Measurements from ENCODE around the gene F11. TPM values are rescaled to one million over a fixed set of nuclear protein-coding genes. Genes with fewer than 3 reads are reported as not detected.

F11 gene
- total RNA-seq = not detected in 2 replicates

GRCh38 chr4:186265683-186266652 lies at the start of gene F11:
Gene F11 (plus strand): TSS chr4:186266189. CDS start chr4:186267137, 948 bp downstream.

GRCh38 chr4:186227221-186227620 lies 38.8 kb upstream of the F11 start, which contains the start of gene KLKB1:
Gene KLKB1 (plus strand): TSS chr4:186227507. CDS start chr4:186228196, 689 bp downstream.

Other genes with a start within 250 kb of the F11 start
- gene TLR3, start 197.0 kb upstream of the F11 start, total RNA-seq = 3.6 and 6.2 TPM in 2 replicates
- 5.0 and 6.0 TPM in 2 replicates for gene FAM149A, start 161.5 kb upstream of the F11 start, total RNA-seq
- gene CYP4V2, start 74.6 kb upstream of the F11 start, total RNA-seq = 26.7 and 29.5 TPM in 2 replicates
- 3.1 and 6.0 TPM in 2 replicates for gene KLKB1, start 38.7 kb upstream of the F11 start, total RNA-seq

Data from cardiac atrium fibroblast (primary cell).